Glutamatergic neuron (in vitro differentiated cells): ENCODE results near the gene VWA8. TPM values are rescaled to one million over a fixed set of nuclear protein-coding genes. Genes with fewer than 3 reads are reported as not detected.

Experiments
- DNase-seq: peaks from one replicate; pipeline ENCODE4 v3.0.0; 2022
- H3K27ac Mint-ChIP-seq: one replicate; pipeline ENCODE4 v1.8.0; 2020; ENCODE audit warnings: mild to moderate bottlenecking, mixed read lengths, inconsistent platforms; ENCODE audit not compliant: unreplicated experiment
- H3K27me3 Mint-ChIP-seq: one replicate; pipeline ENCODE4 v1.8.0; 2020; ENCODE audit warnings: mild to moderate bottlenecking, moderate library complexity, mixed read lengths, inconsistent platforms; ENCODE audit not compliant: unreplicated experiment
- H3K36me3 Mint-ChIP-seq: one replicate; pipeline ENCODE4 v1.8.0; 2020; ENCODE audit warnings: mild to moderate bottlenecking, mixed read lengths, inconsistent platforms; ENCODE audit not compliant: unreplicated experiment
- H3K4me1 Mint-ChIP-seq: one replicate; pipeline ENCODE4 v1.8.0; 2020; ENCODE audit warnings: mild to moderate bottlenecking, low read depth, mixed read lengths, inconsistent platforms; ENCODE audit not compliant: unreplicated experiment
- H3K4me3 Mint-ChIP-seq: one replicate; pipeline ENCODE4 v1.8.0; 2020; ENCODE audit warnings: mild to moderate bottlenecking, mixed read lengths, inconsistent platforms; ENCODE audit not compliant: unreplicated experiment
- H3K9me3 Mint-ChIP-seq: one replicate; pipeline ENCODE4 v1.8.0; 2020; ENCODE audit warnings: mild to moderate bottlenecking, moderate library complexity, mixed read lengths, inconsistent platforms; ENCODE audit not compliant: unreplicated experiment
- CTCF ChIP-seq: fragments of 200-600 bp; sonication (generic); IDR thresholded peaks from one replicate; pipeline ENCODE4 v1.5.0; 2021; ENCODE audit not compliant: partially characterized antibody, unreplicated experiment
- total RNA-seq: library from RNA; stranded (reverse); fragmentation: NEBNext Ultra II Directional; extraction: Animal tissue kit (Norgen Biotek cat#: 25700); gene quantifications from one replicate; pipeline ENCODE4 v1.2.1, GENCODE V29; 2021; ENCODE audit not compliant: unreplicated experiment

Gene VWA8
- total RNA-seq, 1 donor from 2014 or later, result 16.4 TPM

DNA sequence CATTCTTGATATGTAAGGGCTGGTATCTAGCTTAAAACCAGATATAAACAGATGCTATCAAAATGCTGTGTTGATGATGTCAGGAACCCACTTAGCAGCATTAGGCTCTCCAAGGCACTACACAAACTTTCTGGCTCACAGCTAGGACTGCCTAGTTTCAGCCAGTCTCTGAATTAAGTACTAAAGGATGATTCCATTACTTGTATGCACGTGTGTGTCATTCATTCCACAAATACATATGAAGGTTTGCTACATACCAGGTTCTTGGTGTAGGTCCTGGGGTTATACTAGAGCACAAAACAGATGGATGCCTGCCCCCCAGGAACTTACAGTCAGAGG lies 352.1 kb downstream of the VWA8 start:
- TF ChIP-seq CTCF, result no peak
- no peak for DNase-seq
- H3K27ac Mint-ChIP-seq, result no peak overlapping the region
- H3K9me3 Mint-ChIP-seq, result no peaks in the 10 kb centered on the region
- H3K36me3 Mint-ChIP-seq, result no peaks in the 10 kb centered on the region
- no peaks in the 10 kb centered on the region for H3K4me1 Mint-ChIP-seq
- H3K27me3 Mint-ChIP-seq, result no peaks in the 10 kb centered on the region
- H3K4me3 Mint-ChIP-seq, result no peak overlapping the region

GRCh38 chr13:41608111-41608838 lies 352.6 kb downstream of the VWA8 start:
- Mint-ChIP-seq H3K27me3 (no peaks in the 10 kb centered on the region), H3K4me3 (no peak overlapping the region), H3K27ac (no peak overlapping the region), H3K36me3 (no peaks in the 10 kb centered on the region), H3K9me3 (no peaks in the 10 kb centered on the region), H3K4me1 (no peaks in the 10 kb centered on the region)
- no peak for TF ChIP-seq CTCF
- DNase-seq, result no peak

DNA sequence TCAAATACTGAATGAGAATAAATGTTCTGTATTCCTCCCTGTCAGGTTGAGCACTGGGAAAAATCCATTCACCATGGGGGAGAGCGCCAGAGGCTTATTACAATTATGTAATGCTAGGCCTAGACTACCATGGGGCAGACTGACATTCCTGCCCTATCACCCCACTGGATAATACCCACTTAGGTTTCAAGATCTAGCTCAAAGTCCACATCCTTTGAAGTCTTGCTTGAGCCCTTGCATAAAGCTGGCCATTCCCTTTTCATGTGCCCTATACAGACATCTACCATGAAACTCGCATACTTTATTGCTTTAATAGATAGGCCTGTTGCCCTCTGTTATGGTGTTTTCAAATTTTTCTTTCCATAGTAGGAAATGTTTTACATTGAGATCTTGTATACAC lies 354.3 kb downstream of the VWA8 start:
- TF ChIP-seq CTCF, result no peak
- H3K4me3 Mint-ChIP-seq, result no peak overlapping the region
- no peak for DNase-seq
- no peaks in the 10 kb centered on the region for H3K27me3 Mint-ChIP-seq
- no peak overlapping the region for H3K27ac Mint-ChIP-seq
- no peaks in the 10 kb centered on the region for H3K4me1 Mint-ChIP-seq
- no peaks in the 10 kb centered on the region for H3K36me3 Mint-ChIP-seq
- no peaks in the 10 kb centered on the region for H3K9me3 Mint-ChIP-seq

- Mint-ChIP-seq H3K4me3 (no peak overlapping the region), H3K4me1 (no peaks in the 10 kb centered on the region), H3K36me3 (no peaks in the 10 kb centered on the region), H3K27me3 (no peaks in the 10 kb centered on the region), H3K27ac (no peak overlapping the region), H3K9me3 (no peaks in the 10 kb centered on the region)
- no peak for DNase-seq
- TF ChIP-seq CTCF, result no peak
Observed at GRCh38 chr13:41605319-41606285, 355.3 kb downstream of the VWA8 start.

DNA sequence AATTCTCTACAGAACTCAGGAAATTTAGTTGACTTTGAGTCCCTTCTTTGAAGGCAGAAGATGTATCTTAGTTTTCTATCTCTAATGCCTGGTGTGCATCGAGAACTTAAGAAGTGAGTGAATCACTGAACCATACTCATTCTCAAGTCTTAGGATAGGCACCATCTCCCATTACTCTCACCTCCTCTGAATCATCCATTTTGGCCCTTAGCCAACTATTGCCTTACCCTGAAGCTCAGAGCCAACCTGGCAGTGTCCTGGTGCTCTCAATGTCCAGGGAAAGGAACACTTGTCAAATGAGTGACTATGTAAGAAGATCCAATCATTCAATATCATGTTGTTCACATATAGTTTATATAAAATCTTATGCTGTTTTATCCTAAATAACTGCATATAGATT lies 357.0 kb downstream of the VWA8 start:
- Mint-ChIP-seq H3K36me3 (no peaks in the 10 kb centered on the region), H3K4me3 (no peak overlapping the region), H3K4me1 (no peaks in the 10 kb centered on the region)

More for the DNA sequence above, 357.0 kb downstream of the VWA8 start:
- Mint-ChIP-seq H3K9me3 (no peaks in the 10 kb centered on the region), H3K27ac (no peak overlapping the region), H3K27me3 (no peaks in the 10 kb centered on the region)
- no peak for TF ChIP-seq CTCF
- no peak for DNase-seq
